HG02610 (cell line): ENCODE results near the gene FOLR1.

Experiments used
- ATAC-seq: cut with Tn5 transposase; IDR thresholded peaks from one replicate; pipeline ENCODE4 v1.9.1; 2021; ENCODE audit warnings: mild to moderate bottlenecking, moderate library complexity; ENCODE audit not compliant: unreplicated experiment

FOLR1 gene

DNA sequence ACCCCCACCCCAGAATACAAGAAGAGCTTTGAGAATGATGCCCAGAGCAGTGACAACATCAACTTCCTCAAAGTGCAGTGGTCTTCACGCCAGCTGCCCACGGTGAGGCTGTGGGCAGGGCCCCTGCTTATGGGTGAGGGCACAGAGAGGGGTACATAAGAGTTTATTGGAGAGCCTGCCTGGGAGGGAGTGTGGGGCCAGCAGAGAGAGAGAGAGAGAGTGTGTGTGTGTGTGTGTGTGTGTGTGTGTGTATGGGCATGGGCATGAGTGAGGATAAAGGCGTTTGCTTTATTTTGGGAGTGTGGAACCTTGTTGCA lies 42.5 kb downstream of the FOLR1 start:
- ATAC-seq, result no peak

DNA sequence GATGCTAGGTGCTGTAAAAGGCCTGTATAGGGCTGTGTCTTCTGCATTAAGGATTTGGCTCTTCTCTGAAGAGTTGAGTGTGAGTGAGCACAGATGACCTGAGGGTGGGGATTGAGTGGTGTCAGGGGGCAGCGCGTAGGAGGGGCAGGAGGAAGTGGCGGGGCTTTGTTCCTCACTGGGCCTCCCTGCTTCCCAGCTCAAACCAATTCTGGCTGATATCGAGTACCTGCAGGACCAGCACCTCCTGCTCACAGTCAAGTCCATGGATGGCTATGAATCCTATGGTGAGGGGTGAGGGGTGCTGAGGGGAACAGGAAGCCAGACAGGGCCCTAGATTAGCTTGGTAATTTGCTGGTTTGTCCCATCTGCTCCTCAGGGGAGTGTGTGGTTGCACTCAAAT lies 43.0 kb downstream of the FOLR1 start:
- ATAC-seq, result no peak

DNA sequence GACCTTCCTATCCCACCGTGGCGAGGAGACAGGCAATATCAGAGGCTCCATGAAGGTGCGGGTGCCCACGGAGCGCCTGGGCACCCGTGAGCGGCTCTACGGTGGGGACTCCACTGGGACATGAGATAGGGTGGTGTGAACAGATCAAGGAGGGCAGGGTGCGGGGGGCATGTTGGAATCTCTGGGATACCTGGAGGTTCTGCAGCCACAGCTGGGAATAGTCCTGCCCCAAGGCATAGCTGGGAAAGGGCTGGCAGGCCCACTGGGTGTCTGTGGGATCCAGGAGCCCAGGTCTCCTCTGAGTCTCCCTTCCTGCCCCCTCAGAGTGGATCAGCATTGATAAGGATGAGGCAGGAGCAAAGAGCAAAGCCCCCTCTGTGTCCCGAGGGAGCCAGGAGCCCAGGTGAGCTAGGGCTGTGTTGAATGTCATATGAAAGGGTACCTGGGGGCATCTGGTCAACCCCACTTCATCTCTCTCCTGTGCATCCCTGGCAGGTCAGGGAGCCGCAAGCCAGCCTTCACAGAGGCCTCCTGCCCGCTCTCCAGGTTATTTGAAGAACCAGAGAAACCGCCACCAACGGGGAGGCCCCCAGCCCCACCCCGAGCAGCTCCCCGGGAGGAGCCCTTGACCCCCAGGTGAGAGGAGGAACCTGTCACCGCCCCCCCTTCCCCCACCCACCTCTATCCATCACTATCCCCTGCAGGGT lies 43.6 kb downstream of the FOLR1 start:
- ATAC-seq, result no peak

DNA sequence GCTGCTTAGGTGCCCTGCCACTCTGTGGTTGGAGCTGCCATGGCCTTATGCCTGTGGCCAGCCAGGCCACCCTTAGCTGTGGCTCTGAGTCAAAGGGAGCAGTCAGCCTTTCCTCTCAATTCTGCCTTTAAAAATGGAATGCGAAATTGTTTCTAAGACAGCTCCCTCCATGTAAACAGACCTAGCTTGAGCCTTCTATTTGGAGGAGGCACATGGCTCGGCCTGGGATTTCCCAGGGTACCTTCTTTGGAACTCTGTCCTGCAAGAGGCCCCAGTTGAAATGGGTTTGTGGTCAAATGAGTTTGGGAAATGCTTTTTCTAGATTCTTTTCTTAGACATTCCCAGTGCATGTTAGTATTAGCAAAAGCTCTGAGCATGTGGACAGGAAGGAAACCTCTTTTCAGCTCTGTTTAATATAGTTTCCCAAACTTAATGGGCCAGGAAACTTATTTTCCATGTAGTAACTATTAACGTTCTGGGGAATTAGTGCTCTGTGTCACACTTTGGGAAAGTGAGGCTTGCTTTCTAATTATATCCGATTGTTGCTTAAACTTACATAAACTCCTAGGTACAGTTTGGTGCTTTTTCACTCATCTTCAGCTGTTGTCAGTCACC lies 44.2 kb downstream of the FOLR1 start:
- ATAC-seq, result no peak

DNA sequence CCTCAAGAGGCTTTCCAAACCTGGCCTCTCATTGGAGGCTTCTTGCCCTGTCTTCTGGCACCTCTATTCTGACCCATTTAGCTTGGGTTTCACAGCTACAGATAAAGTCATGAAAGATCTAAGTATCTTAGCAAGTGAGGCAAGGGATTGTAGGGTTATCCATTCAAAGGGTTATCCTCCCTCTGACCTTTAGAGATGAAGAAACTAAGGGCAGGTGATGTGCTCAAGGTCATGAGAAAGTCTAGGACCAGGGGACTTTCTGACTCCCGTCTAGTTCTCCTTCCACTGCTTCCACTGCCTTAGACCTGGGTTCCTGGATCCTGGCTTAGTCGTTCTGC lies 44.8 kb downstream of the FOLR1 start:
- no peak for ATAC-seq

DNA sequence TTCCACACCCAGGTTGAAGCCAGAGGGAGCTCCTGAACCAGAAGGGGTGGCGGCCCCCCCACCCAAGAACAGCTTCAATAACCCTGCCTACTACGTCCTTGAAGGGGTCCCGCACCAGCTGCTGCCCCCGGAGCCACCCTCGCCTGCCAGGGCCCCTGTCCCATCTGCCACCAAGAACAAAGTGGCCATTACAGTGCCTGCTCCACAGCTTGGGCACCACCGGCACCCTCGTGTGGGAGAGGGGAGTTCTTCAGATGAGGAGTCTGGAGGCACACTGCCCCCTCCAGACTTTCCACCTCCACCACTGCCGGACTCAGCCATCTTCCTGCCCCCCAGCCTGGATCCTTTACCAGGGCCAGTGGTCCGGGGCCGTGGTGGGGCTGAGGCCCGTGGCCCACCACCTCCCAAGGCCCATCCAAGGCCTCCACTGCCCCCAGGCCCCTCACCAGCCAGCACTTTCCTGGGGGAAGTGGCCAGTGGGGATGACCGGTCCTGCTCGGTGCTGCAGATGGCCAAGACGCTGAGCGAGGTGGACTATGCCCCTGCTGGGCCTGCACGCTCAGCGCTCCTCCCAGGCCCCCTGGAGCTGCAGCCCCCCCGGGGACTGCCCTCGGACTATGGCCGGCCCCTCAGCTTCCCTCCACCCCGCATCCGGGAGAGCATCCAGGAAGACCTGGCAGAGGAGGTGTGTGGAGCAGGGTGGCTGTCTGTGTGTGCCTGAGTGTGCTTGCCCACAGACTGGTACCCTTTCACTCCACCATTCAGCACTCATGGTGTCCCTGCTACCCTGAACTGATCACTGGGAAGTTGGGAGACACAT lies 45.4 kb downstream of the FOLR1 start:
- ATAC-seq, result no peak

DNA sequence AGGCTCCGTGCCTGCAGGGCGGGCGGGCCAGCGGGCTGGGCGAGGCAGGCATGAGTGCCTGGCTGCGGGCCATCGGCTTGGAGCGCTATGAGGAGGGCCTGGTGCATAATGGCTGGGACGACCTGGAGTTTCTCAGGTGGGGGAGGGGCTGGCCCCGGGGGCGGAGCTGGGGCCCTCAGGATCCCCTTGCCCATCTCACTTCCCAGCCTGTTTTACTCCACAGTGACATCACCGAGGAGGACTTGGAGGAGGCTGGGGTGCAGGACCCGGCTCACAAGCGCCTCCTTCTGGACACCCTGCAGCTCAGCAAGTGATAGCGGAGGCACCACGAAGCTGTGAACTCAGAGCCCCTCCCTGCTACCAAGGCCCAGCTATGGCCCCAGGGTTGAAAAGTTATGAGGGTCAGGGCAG lies 46.1 kb downstream of the FOLR1 start:
- no peak for ATAC-seq

DNA sequence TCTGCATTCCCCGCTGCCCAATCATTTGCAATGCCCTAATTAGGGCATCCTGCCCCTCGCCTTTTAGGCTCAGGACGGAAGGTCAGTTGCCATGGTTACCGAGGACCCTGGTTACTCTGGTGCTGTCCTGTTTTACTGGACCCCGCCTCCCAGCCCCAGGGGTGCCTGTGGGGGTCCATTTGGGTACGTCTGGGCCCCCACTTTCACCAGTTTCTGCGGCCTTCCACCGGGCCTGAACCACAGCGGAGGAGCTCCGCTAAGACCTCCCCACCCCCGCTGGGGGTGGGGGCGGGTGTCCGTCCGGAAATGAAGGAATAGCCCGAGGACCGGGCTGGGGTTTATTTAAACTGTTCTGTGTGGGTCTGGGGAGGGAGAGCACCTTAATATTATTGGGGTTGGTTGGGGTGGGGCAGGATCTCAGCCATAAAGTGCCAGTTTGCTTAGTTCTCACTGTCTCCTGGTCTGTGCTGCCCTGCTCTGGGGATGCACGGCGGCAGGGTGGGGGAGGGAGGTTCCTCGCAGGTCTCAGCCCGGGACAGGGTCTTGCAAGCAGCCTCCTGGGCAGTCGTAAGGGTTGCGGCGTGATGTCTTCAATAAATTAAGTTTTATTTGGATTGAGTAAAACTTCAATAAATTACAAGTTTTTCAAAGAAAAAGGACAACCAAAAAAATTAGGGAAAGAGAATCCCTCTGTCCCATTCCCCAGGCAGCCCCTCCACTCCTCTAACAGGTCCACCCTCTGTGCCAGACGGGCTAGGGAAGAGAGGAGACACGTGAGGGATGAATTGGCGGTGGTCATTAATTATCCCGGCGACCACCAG lies 46.8 kb downstream of the FOLR1 start:
- no peak for ATAC-seq

DNA sequence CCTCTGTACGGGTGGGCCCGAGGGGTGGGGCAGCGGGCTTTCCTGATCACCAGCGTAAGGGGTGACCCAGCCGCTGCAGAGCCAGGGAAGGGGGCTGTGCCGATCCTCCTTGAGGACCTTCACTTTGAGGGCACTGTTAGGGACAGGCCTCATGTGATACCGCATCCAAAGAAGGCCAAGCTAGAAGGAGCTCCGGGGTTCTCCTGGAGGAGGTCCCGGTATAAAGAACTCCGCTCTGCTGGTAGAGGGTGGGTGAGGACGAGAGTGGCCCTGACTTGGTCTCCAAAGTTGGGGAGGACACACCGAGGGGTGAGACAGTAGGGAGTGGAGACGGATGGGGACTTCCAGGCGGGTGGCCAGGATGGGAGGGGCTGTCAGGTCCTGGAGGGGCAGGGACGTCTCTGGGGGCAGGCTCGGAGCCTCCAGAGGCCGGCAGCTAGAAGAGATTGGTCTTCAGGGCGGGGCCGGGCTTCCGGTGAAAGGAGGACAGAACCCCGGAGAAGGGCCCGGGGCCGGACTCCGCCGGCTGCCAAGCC lies 47.4 kb downstream of the FOLR1 start:
- no peak for ATAC-seq

DNA sequence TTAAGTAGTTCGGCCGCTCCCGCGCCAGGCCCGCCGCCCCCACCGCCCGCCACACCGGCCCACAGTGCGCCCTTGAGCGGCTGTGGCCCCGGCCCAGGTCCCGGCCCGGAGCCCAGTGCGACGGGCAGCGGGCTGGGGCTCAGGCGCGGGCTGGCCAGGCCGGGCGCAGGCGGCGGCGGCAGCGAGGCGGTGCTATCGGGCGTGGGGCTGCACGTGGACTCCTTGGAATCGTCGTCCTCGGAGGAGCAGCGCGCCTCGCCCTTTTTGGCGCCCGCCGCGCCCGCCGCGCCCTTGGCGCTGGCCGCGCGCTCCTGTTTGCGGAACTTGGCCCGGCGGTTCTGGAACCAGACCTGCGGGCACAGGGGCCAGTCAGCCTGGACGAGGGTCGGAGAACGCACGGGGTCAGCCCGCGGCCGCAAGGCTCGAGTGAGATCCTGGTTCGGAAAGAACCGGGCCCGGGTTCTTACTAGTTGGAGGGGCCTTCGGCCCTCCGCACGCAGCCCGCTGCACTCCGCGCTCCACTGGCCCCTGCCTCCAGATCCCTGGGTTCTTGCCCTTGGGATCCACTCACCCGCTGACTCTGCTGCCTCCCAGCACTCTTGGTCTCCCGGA lies 48.0 kb downstream of the FOLR1 start:
- ATAC-seq, result no peak

DNA sequence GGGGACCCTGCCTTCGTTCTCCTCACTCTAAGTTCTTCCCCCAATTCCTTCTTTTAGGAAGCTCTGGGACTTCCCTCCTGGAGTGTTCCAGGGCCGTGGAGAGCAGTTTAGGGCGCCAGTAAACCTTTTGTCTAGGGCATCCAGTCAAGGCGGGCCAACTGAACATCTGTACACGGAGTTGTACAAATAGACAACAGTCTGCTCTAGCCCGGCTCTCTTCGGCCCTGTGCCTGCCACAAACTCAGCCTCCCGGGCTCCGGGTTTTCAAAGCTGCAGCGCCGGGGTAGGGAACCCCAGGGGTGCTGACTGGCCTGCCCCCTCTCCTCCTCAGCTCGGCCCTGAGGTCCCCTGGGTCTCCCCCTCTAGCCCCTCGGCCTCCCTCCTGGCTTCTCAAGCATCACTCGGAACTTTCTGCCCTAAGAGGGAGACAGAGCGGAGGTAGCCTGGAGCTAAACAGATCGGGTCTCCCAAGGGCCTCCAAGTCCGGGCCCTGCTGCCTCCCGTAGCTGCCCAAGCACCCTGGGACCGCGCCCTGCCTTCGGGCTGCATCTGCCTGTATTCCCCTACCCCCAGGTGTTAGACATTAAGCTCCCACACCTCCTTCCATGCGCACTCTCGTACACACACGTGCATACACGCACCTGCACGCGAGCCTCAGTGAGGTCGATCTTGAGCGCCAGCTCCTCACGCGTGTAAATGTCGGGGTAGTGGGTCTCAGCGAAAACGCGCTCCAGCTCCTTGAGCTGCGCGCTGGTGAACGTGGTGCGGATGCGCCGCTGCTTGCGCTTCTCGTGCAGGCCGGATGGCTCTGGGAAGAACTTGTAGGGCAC lies 48.7 kb downstream of the FOLR1 start:
- ATAC-seq, result no peak

DNA sequence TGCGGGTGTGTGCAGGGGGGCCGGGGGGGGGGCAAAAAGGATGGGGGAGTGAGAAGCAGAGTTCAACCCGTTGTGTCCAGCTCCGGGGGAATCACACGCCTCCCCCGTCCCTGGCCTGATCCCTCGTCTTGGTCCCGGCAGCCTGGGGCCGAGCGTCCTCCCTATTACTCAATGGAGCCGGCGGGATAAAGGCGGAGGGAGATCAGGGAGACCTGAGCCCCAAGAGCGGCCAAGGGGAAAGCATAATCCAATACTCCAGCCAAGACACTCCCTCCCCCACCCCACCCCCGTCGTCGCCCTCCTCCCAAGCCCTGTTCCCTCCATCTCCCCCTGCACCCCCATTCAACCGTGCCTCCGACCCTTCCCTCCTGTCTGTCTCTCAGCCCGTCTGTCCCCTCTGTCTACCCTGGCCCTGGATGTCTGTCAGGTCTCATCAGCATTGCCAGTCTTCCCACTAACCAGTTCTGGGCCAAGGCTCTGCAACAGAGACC lies 49.4 kb downstream of the FOLR1 start:
- ATAC-seq, result no peak

DNA sequence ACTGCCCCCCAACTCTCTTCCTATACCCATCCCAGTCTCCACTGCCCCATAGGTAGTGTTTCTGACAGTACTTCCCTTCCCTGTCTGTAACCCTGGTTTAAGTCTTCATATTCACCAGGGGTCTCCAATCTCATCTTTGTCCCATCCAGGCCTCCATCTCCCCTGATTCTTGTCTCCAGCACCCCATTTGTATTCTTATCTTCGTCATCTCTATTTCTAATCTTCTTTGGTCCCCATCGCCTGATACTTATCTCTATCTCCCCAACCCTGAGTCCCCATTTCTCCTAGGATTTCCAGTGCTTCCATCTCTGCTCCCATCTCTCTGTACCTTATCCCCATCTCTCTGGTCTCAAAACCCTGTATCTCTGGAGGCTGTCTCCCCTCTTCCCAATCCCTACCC lies 50.2 kb downstream of the FOLR1 start:
- ATAC-seq, result no peak

DNA sequence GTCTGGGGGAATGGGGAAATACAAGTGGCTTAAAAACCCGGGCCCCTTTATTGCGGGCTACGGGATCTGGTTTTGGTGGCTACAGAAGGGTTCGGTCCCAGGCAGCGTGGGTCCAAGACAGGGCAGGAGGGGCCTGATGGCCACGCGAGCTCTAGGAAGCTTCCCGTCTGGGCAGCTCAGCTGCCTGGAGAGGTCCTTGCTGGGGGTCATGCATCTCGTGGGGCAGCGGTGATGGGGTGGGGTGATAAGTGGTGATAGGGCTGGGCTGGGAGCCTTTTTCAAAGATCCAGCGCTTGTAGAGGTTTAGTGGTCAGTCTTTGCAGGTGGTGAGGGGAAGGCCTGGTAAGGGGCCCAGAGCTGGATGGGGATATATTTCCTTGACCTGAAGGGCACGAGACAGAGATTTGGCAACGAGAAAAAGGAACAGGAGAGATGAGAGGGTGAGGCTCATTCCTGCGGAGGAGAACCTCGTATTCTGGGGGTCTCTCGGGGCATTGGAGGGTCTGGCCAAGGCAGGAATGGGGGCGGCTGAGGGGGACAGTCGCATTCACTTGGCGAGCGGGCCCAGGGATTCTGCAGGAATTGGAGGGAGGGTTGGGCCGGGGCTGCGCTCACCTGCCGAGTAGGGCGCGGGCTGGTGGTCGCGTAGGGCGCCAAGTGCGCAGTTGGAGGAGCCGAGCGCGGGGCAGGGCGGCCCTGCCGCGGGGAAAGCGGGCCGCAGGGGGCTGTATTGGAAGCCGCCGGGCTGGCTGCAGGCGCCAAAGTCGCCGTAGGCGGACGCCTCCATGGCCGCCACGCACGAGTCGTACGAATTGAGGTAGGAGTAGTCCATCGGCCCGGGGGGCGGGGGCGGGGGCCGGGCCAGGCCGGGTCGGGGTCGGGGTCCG lies 51.5 kb downstream of the FOLR1 start:
- ATAC-seq, result no peak

DNA sequence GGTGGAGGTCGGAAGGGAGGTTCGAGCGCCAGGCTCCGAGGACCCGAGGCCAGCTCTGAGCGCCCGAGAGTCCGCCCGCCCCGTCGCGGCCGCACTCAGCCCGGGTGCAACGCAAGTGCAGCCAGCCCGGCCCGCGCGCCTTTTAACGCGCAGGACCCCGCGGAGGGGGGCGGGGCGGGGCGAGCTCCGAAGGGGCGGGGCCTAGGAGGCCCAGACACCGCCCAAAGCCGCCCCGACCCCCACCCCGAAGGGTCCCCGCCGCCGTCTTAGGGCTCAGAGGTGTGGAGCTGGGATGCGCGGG lies 52.1 kb downstream of the FOLR1 start, which contains the start of gene PHOX2A:
PHOX2A (minus strand) TSS at position 117 of the 301 bp plus-strand sequence. CDS start 172 bp downstream, outside the sequence.
- ATAC-seq, result no peak

DNA sequence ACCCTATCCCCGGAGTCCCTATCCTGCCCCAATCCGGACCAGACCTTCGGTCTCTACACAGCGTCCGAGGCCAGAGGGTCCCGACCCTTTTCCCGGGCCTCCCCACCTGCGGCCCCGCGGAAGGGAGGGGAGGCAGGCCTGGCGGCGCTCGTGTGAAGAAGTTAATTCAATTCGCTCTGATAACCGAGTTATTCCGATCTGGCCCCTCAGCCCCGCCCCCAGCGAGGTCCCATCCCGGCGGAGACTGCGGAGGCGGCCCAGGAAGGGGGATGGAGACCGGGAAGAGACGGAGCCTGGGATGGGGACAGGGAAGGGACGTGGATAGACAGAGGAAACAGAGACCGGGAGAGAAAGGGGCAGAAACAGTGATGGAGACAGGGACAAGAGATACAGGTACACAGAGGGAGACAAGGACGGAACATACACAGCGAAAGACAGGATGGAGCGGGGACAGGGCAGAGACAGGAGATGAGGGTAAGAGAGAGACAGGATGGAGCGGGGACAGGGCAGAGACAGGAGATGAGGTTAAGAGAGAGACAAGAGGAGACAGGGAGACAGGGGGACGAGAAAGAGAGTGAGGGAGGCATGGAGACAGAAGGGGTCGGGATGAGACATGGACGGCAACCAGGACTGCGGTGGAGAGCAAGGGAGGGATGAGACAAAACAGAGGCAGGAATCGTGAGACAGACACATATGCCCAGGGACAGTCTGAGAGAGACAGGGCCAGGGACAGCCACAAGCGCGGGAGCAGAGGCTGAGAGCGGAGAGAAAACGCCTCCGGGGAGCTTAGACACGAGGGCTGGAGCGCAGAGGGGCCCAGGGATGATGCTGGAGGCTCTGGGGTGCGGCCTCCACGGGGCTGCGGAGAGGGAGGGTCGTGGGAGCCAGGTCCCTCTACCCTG lies 52.7 kb downstream of the FOLR1 start:
- no peak for ATAC-seq

DNA sequence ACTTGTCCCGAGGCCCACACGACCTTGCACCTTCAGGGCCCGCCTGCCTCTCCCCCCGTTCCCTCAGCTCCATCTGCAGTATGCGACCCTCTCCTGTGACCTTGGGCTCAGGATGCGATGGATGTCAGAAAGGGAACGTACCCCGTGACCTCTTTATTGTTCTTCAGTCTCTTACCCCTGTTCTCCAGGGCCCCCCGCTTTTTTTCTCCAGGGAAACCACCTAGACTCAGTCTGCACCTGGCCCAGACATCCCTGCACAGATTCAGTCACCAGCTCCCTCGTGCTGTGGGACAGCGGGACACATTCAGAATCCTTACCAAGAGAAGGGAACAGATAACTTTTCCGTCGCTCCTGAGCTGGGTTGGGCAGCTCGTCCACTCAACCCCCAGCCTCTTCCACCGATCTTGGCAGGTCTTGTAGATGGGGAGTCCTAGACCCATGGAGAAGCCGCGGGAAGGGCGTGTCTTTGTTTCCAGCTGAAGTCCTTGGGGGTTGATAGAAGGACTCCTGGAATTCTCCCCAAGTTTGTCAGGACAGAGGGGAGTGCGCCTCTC lies 53.4 kb downstream of the FOLR1 start:
- no peak for ATAC-seq
